K562 (cell line): ENCODE data around the gene IL2. TPM values are rescaled to one million over a fixed set of nuclear protein-coding genes. Genes with fewer than 3 reads are reported as not detected.

ENCODE experiments used
- ATAC-seq: fragments of 200-7000 bp; cut with Tn5 transposase; 3 replicates; pipeline ENCODE4 v1.9.1; 2020; ENCODE audit warnings: moderate library complexity
- BruUV-seq: library from RNA; stranded (reverse); fragments of 400-500 nt; replicated peaks from 2 replicates; lab custom pipeline; 2021; lab: Mats Ljungman, UMichigan
- CTCF ChIA-PET: fragments of 300-600 bp; formaldehyde crosslinking; extraction: SDS; loops from one replicate; lab custom pipeline; 2021; ENCODE audit warnings: low intra/inter-chr PET ratio; lab: Yijun Ruan, JAX
- POLR2A ChIA-PET: fragments of 300-600, 350-650 bp; sonication (Branson Sonifier 250); formaldehyde crosslinking; extraction: SDS; loops from one replicate; lab custom pipeline; 2021; ENCODE audit warnings: antibody characterized with exemption, inconsistent platforms; lab: Yijun Ruan, JAX
- DNase-seq, 4 experiments: peaks; one replicate each; pipeline versions ENCODE4 v3.0.0 to v3.0.0-alpha.2; 2011 to 2018; ENCODE audit warnings: low spot score in 3 of 4, mixed read lengths in 3 of 4; ENCODE audit errors: extremely low read depth in 1 of 4
- FAIRE-seq: peaks from 2 replicates; lab custom pipeline; 2011; peaks lifted over from hg19 to GRCh38; lab: Jason Lieb, UNC
- H2AFZ ChIP-seq: 2 replicates; pipeline ENCODE4 v1.6.0; 2011; ENCODE audit warnings: low read depth, low read length, control low read depth, inconsistent platforms
- H3K27ac ChIP-seq: fragments of 200-600 bp; 3 replicates; pipeline ENCODE4 v1.8.0; 2011; ENCODE audit warnings: low read depth, mild to moderate bottlenecking, control low read depth, inconsistent platforms, low read length, moderate library complexity, mixed read lengths; ENCODE audit errors: extremely low read depth
- H3K27me3 ChIP-seq, 2 experiments: fragments of 300-600 bp in 1 of 2; 2 replicates in 1 of 2; 3 replicates in 1 of 2; pipeline versions ENCODE4 v1.6.0 to v1.8.0; 2011; ENCODE audit warnings: inconsistent platforms in 2 of 2, low read length in 2 of 2, mild to moderate bottlenecking in 1 of 2, mixed read lengths in 1 of 2, moderate library complexity in 1 of 2; ENCODE audit not compliant: control insufficient read depth in 2 of 2, insufficient read depth in 2 of 2
- H3K36me3 ChIP-seq: fragments of 300-600 bp; 3 replicates; pipeline ENCODE4 v1.8.0; 2011; ENCODE audit warnings: mild to moderate bottlenecking, low read length, inconsistent platforms; ENCODE audit not compliant: control insufficient read depth, insufficient read depth
- H3K4me1 ChIP-seq, 2 experiments: fragments of 200-600 bp in 1 of 2; replicated peaks in 1 of 2; 2 replicates in 1 of 2; 3 replicates in 1 of 2; pipeline versions ENCODE4 v1.5.1 to v1.8.0; 2011; ENCODE audit warnings: inconsistent platforms in 2 of 2, low read length in 2 of 2, mild to moderate bottlenecking in 1 of 2, mixed read lengths in 1 of 2, moderate library complexity in 1 of 2; ENCODE audit not compliant: control insufficient read depth in 2 of 2, insufficient read depth in 2 of 2
- H3K4me2 ChIP-seq: 2 replicates; pipeline ENCODE4 v1.6.1; 2011; ENCODE audit warnings: low read length, control low read depth, inconsistent platforms, mixed read lengths; ENCODE audit not compliant: insufficient read depth
- H3K4me3 ChIP-seq: fragments of 200-600 bp; sonication (generic), shearing (Covaris generic); 2 replicates; pipeline ENCODE4 v1.5.1; 2016; ENCODE audit warnings: control low read depth, inconsistent platforms
- H3K79me2 ChIP-seq: fragments of 200-600 bp; 3 replicates; pipeline ENCODE4 v1.8.0; 2011; ENCODE audit warnings: low read length, inconsistent platforms; ENCODE audit not compliant: control insufficient read depth, insufficient read depth
- H3K9ac ChIP-seq, 2 experiments: 2 replicates each; pipeline versions ENCODE4 v1.6.0 to v1.6.1; 2011; ENCODE audit warnings: low read depth in 2 of 2, low read length in 2 of 2, control low read depth in 1 of 2, inconsistent platforms in 1 of 2, mild to moderate bottlenecking in 1 of 2, mixed read lengths in 1 of 2; ENCODE audit not compliant: insufficient read depth in 1 of 2
- H3K9me1 ChIP-seq: one replicate; pipeline ENCODE4 v1.6.0; 2011; ENCODE audit warnings: inconsistent platforms, mild to moderate bottlenecking, low read length, moderate library complexity; ENCODE audit not compliant: control insufficient read depth, insufficient read depth
- H3K9me3 ChIP-seq: replicated peaks from 2 replicates; pipeline ENCODE4 v1.5.1; 2011; ENCODE audit warnings: low read depth, low read length, inconsistent platforms; ENCODE audit not compliant: control insufficient read depth, insufficient read depth
- H4K20me1 ChIP-seq: replicated peaks from 2 replicates; pipeline ENCODE4 v1.6.1; 2011; ENCODE audit warnings: low read length, inconsistent platforms, mixed read lengths; ENCODE audit not compliant: control insufficient read depth, insufficient read depth
- BRCA1 ChIP-seq, 2 experiments: fragments of 450-650 bp in 1 of 2; sonication (generic) in 1 of 2; formaldehyde crosslinking in 1 of 2; IDR thresholded peaks; 2 replicates each; pipeline versions ENCODE4 v1.5.0 to v1.6.1; 2017 to 2020; ENCODE audit warnings: mild to moderate bottlenecking in 1 of 2, missing genetic modification reagents in 1 of 2
- CCAR2 ChIP-seq: fragments of 200-400 bp; formaldehyde crosslinking; IDR thresholded peaks from 2 replicates; pipeline ENCODE4 v1.6.1; 2017; ENCODE audit warnings: mild to moderate bottlenecking, low read depth, low read length
- ESRRA ChIP-seq: fragments of 450-650 bp; IDR thresholded peaks from 2 replicates; pipeline ENCODE4 v1.6.1; 2014; ENCODE audit warnings: low read depth, mild to moderate bottlenecking, moderate library complexity, borderline replicate concordance
- ESRRB ChIP-seq: fragments of 250-450 bp; sonication (Bioruptor Pico); IDR thresholded peaks from 2 replicates; pipeline ENCODE4 v1.5.0; 2020; ENCODE audit warnings: mild to moderate bottlenecking, moderate library complexity, borderline replicate concordance
- EZH2 ChIP-seq: IDR thresholded peaks from 2 replicates; pipeline ENCODE4 v1.6.1; 2012; ENCODE audit warnings: low read depth, mild to moderate bottlenecking, inconsistent platforms, low read length, borderline replicate concordance
- FOXA3 ChIP-seq, 2 experiments: fragments of 450-650 bp in 1 of 2; sonication (generic) in 1 of 2; formaldehyde crosslinking; IDR thresholded peaks in 1 of 2; conservative IDR thresholded peaks in 1 of 2; 2 replicates each; pipeline versions ENCODE4 v1.4.0 to v1.8.0; 2020 to 2022; ENCODE audit warnings: mild to moderate bottlenecking in 2 of 2, missing genetic modification reagents in 1 of 2
- FOXP1 ChIP-seq: sonication (generic); formaldehyde crosslinking; IDR thresholded peaks from 2 replicates; pipeline ENCODE4 v1.8.0; 2022; ENCODE audit warnings: mild to moderate bottlenecking, missing genetic modification reagents
- IFI16 ChIP-seq: fragments of 250-450 bp; sonication (Bioruptor Pico); IDR thresholded peaks from 2 replicates; pipeline ENCODE4 v2.1.2; 2022; ENCODE audit warnings: mild to moderate bottlenecking, inconsistent platforms
- KDM4B ChIP-seq, 2 experiments: fragments of 450-650 bp in 1 of 2; sonication (generic) in 1 of 2; IDR thresholded peaks; 2 replicates each; pipeline ENCODE4 v1.6.1; 2016 to 2017; ENCODE audit warnings: borderline replicate concordance in 2 of 2, antibody characterized with exemption in 1 of 2, low read depth in 1 of 2, mild to moderate bottlenecking in 1 of 2
- LEF1 ChIP-seq: fragments of 450-650 bp; IDR thresholded peaks from 2 replicates; pipeline ENCODE4 v1.6.1; 2016; ENCODE audit warnings: mild to moderate bottlenecking
- MTF1 ChIP-seq: fragments of 250-450 bp; sonication (Bioruptor Pico); IDR thresholded peaks from 2 replicates; pipeline ENCODE4 v1.9.0; 2021; ENCODE audit warnings: moderate library complexity, mild to moderate bottlenecking, inconsistent platforms, borderline replicate concordance
- NR2C1 ChIP-seq, 2 experiments: fragments of 450-650 bp; IDR thresholded peaks; 2 replicates each; pipeline ENCODE4 v1.6.1; 2017; ENCODE audit warnings: mild to moderate bottlenecking in 2 of 2, antibody characterized with exemption in 1 of 2, inconsistent platforms in 1 of 2, missing compliant biosample characterization in 1 of 2, missing genetic modification characterization in 1 of 2
- SP1 ChIP-seq: sonication (generic); formaldehyde crosslinking; IDR thresholded peaks from 2 replicates; pipeline ENCODE4 v1.8.1; 2022; ENCODE audit warnings: mild to moderate bottlenecking, missing genetic modification reagents
- SREBF2 ChIP-seq: sonication (generic); formaldehyde crosslinking; IDR thresholded peaks from 2 replicates; pipeline ENCODE4 v1.4.0; 2020; ENCODE audit warnings: mild to moderate bottlenecking, missing genetic modification reagents
- U2AF1 ChIP-seq: fragments of 200-400 bp; formaldehyde crosslinking; optimal IDR thresholded peaks from 2 replicates; pipeline ENCODE3; 2017; ENCODE audit warnings: mild to moderate bottlenecking, low read depth, low read length, moderate library complexity
- XRCC4 ChIP-seq: IDR thresholded peaks from one replicate; pipeline ENCODE4 v1.6.1; 2011; ENCODE audit not compliant: insufficient read depth, insufficient read length; ENCODE audit errors: extremely low read depth
- ZNF134 ChIP-seq: fragments of 250-450 bp; sonication (Bioruptor Pico); conservative IDR thresholded peaks from 2 replicates; pipeline ENCODE4 v1.4.0; 2020
- WGBS: fragments of 100-300 bp; shearing (Covaris generic); methylation state at CpG from one replicate; pipeline ENCODE4 v1.1.6; 2016; ENCODE audit warnings: low coverage, mixed read lengths; ENCODE audit not compliant: insufficient coverage; ENCODE audit errors: missing lambda C conversion rate; 5-methylcytosine and 5-hydroxymethylcytosine counted together
- in situ Hi-C: fragments of 300-500 bp; cut with MboI; formaldehyde crosslinking; loops from 4 replicates; pipeline ENCODE4 v1.15.0; 2018; ENCODE audit warnings: inconsistent platforms, mixed read lengths
- intact Hi-C: fragments of 100-400 bp; cut with micrococcal nuclease; formaldehyde crosslinking; loops from 2 replicates; pipeline ENCODE4 v1.14.2; 2022
- polyA plus RNA-seq, 8 experiments: library from polyadenylated mRNA; depleted of rRNA in 4 of 8; stranded (reverse) in 5 of 8; unstranded in 3 of 8; fragments of >200 nt; fragmentation: Nextera tagmentation in 2 of 8; fragmentation: Illumina TruSeq in 1 of 8; extraction: Ambion mirVana in 2 of 8; extraction: Trizol in 1 of 8; gene quantifications; 2 replicates each; pipeline versions ENCODE4 v1.2.1 to v1.2.3, GENCODE V29; 2011 to 2014; ENCODE audit warnings: inconsistent platforms in 1 of 8, missing spikeins in 1 of 8
- total RNA-seq, 7 experiments: library from RNA; depleted of rRNA in 6 of 7; stranded (reverse); fragments of >200 nt in 6 of 7; fragmentation: Illumina TruSeq in 2 of 7; extraction: Trizol in 2 of 7; gene quantifications; 2 replicates each; pipeline versions ENCODE4 v1.2.1 to v1.2.3, GENCODE V29; 2011 to 2021; ENCODE audit warnings: low replicate concordance in 1 of 7

Gene IL2
- total and polyA plus RNA-seq, 9 of the 15 experiments (the other 6 are each of a cell fraction or from before 2014, with no cell fraction given), result 0.11 to 0.89 TPM; not detected in 7

DNA sequence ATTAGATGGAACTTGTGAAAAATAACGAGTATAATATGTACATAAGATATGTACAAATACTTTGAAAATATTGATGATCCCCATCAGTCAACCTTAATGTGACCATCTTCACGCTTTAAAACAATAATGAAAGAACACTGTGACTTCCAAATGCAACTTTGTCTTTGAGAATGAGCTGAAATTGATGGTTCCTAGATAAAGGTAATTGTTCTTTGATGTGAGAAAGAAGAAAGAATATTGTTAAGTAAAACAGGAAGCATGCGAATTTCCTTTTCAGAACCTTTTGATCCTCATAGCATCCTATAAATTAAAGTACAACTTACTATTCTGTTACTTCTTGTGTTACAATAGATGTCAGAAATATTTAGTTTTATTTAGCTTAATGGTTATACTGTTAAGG lies 22.2 kb downstream of the IL2 start:
- no peak overlapping the region for H2AFZ ChIP-seq
- no peaks in the 10 kb centered on the region for H3K36me3 ChIP-seq
- FAIRE-seq (no peak), ATAC-seq (no peak), DNase-seq (no peak)
- no peaks in the 10 kb centered on the region for H3K9me1 ChIP-seq
- H4K20me1 ChIP-seq, result no peaks in the 10 kb centered on the region
- H3K4me1 ChIP-seq, result no peaks in the 10 kb centered on the region
- no TSS peak for BruUV-seq
- no peak for TF ChIP-seq XRCC4
- no peak for TF ChIP-seq ZNF134 (CRISPR knock-in tag)
- no peak for TF ChIP-seq CCAR2
- ChIA-PET POLR2A (interaction anchor here (0.6 to 0.7 kb wide), 2 partner anchors 49 to 131 kb away, joined by 3 read pairs; no protein-coding TSS in a partner anchor), CTCF (no interaction called here)
- H3K9me3 ChIP-seq, result no peaks in the 10 kb centered on the region
- H3K79me2 ChIP-seq, result no peaks in the 10 kb centered on the region
- intact Hi-C loops, result no loop called here
- no peak overlapping the region for H3K4me2 ChIP-seq
- H3K4me3 ChIP-seq, result no peak overlapping the region
- no peaks in the 10 kb centered on the region; a peak in 2 of 5 replicates for H3K27me3 ChIP-seq
- H3K27ac ChIP-seq, result no peak overlapping the region
- 22% methylated on average over 3 of the region's 3 CpGs for WGBS
- in situ Hi-C loops, result no loop called here
- no peak overlapping the region for H3K9ac ChIP-seq

DNA sequence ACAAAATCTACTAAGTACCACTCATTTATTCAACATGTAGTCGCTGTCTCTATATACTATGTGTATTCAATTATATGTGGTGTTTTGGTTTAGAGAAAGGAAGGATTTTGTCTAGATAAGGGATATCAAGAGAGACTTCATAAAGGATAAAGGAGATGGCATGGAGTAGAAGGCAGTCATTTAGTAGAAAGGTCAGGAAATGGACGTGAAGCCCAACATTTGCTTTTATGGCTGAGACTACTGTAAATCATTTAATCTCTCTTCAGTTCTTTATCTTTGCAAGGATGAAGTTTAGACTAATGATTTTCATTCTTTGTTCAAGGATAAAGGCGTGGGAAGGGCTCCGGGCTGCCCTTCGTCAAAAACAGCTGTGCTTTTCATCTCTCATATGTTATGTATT lies 25.2 kb downstream of the IL2 start:
- no peak for ATAC-seq
- CTCF ChIA-PET, result no interaction called here
- TF ChIP-seq FOXA3 (CRISPR knock-in tag; conservative IDR thresholded peaks at IDR 0.05 in 1 of 2, IDR thresholded peaks at IDR 0.05 in 1 of 2) (no peak), SREBF2 (CRISPR knock-in tag) (no peak), IFI16 (CRISPR knock-in tag) (no peak), MTF1 (CRISPR knock-in tag) (no peak), ESRRB (CRISPR knock-in tag) (no peak), BRCA1 (IDR thresholded peaks at IDR 0.05) (no peak), BRCA1 (CRISPR knock-in tag; IDR thresholded peaks at IDR 0.05) (no peak), NR2C1 (IDR thresholded peaks at IDR 0.05) (no peak), NR2C1 (tag; IDR thresholded peaks at IDR 0.05) (no peak), LEF1 (no peak), EZH2 (no peak), KDM4B (IDR thresholded peaks at IDR 0.05; ENCODE audit: borderline replicate concordance in 2 of 2, low read depth in 1 of 2) (no peak), FOXP1 (CRISPR knock-in tag) (no peak), U2AF1 (no peak), ESRRA (no peak), SP1 (CRISPR knock-in tag) (no peak)

More for the DNA sequence above, 25.2 kb downstream of the IL2 start:
- intact Hi-C loops (no loop called here), in situ Hi-C loops (no loop called here)
- Histone ChIP-seq H3K27ac (no peak overlapping the region), H3K9me1 (no peaks in the 10 kb centered on the region), H3K9me3 (no peaks in the 10 kb centered on the region), H4K20me1 (no peaks in the 10 kb centered on the region), H3K36me3 (no peaks in the 10 kb centered on the region), H3K4me2 (no peak overlapping the region), H3K4me1 (no peaks in the 10 kb centered on the region), H3K4me3 (no peak overlapping the region), H3K27me3 (no peaks in the 10 kb centered on the region; a peak in 2 of 5 replicates), H3K79me2 (no peaks in the 10 kb centered on the region), H3K9ac (no peak overlapping the region), H2AFZ (no peak overlapping the region)
- FAIRE-seq, result no peak
- 11% methylated on average over 5 of the region's 5 CpGs for WGBS
- BruUV-seq, result no TSS peak
- DNase-seq, result no peak
- POLR2A ChIA-PET, result no interaction called here
